Stimulated activated effector memory CD8-positive, alpha-beta T cell treated with anti-CD3 and anti-CD28 coated beads, Interleukin-12 subunit alpha, Interleukin-12 subunit beta, amount 100 ng/mL, for 72 hours (primary cell): Measurements from ENCODE around the gene METTL21C.

ENCODE experiments used
- ATAC-seq: fragments of 150-1000 bp; cut with Tn5 transposase; 2 replicates; pipeline ENCODE4 v1.10.0; 2021
- DNase-seq, 2 donors: peaks; one replicate each; pipeline ENCODE4 v3.0.0; 2021 to 2022; ENCODE audit warnings: low spot score in 2 of 2
- H3K27ac Mint-ChIP-seq: one replicate; pipeline ENCODE4 v1.8.0; 2022; ENCODE audit warnings: mild to moderate bottlenecking, mixed read lengths
- H3K36me3 Mint-ChIP-seq: one replicate; pipeline ENCODE4 v1.8.0; 2022; ENCODE audit warnings: mild to moderate bottlenecking, mixed read lengths
- H3K4me1 Mint-ChIP-seq: one replicate; pipeline ENCODE4 v1.8.0; 2022; ENCODE audit warnings: mixed read lengths
- H3K4me3 Mint-ChIP-seq: one replicate; pipeline ENCODE4 v1.8.0; 2022; ENCODE audit warnings: mild to moderate bottlenecking, mixed read lengths
- H3K9me3 Mint-ChIP-seq: one replicate; pipeline ENCODE4 v1.8.0; 2022; ENCODE audit warnings: mixed read lengths

Gene METTL21C

DNA sequence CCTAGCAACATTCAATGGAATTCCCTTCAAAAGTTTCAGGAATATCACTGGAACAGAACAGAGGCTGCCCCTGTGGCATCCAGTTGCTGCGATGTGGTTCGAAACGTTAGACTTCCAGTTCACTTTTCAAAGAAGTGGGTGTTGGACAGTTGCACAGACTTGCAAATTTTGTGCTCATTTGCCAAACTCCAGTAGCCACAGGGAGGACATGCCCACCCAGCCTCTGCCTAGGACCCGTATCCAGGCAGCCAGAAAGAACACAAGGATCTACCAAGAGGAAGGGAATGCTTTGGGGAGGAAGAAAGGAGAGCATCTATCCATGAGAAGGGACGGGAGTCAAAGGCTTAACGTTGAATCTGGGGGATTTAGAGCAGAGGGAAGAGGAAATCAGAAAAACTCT lies at the start of gene METTL21C:
TSS of gene METTL21C (minus strand) at position 108 of the 400 bp plus-strand sequence. CDS start 546 bp downstream, outside the sequence.
- H3K4me3 Mint-ChIP-seq = no peak within 1 kb of the TSS
- H3K27ac Mint-ChIP-seq = no peak within 1 kb of the TSS
- no peak for ATAC-seq
- H3K36me3 Mint-ChIP-seq = no peaks in the 10 kb centered on the region
- H3K9me3 Mint-ChIP-seq = peaks cover 4% of the 10 kb centered on the region
- H3K4me1 Mint-ChIP-seq = no peaks in the 10 kb centered on the region
- no peak for DNase-seq

DNA sequence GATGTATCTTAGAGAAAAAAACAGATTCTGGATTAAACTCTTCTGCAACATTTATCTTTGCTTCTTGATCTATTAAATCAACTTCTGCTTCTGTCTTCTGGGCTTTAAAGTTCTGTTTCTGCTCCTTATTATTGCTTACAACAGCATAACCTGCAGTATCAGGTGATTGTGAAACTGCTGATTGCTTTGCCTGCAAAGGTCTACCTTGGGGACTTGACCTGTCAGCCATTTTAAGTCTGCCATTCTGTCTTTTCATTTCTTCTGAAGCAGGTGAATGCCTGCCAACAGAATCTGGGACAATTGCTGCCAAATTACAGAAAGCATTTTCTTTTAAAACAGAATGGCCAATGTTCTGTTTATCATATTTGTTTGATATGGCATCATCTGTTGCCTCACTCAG lies 47.7 kb upstream of the METTL21C start:
- H3K9me3 Mint-ChIP-seq = peaks cover 2% of the 10 kb centered on the region
- no peaks in the 10 kb centered on the region for H3K4me1 Mint-ChIP-seq
- H3K4me3 Mint-ChIP-seq = no peak overlapping the region
- H3K36me3 Mint-ChIP-seq = no peaks in the 10 kb centered on the region
- no peak overlapping the region for H3K27ac Mint-ChIP-seq
- no peak for ATAC-seq
- DNase-seq = no peak

DNA sequence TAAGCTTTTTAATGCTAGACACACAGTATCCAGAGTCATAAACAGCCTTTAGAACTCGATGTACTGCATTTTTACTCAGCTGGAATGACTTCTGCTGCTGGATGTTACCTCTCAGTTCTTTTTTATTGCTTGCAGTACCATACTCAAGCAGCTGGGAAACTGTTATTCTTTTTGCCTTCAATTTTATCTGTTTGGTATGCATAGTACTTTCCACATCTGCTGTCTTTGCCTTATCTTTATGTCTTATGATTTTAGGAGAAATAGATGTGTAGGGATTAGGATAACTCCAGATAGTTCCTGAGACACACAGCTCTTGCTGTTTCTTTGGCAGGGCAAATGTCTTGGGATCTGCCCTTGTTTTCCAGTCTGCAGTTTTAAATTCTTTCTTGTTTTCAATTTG lies 47.3 kb upstream of the METTL21C start:
- DNase-seq (no peak), ATAC-seq (no peak)
- no peaks in the 10 kb centered on the region for H3K4me1 Mint-ChIP-seq
- H3K9me3 Mint-ChIP-seq = peaks cover 2% of the 10 kb centered on the region
- no peak overlapping the region for H3K27ac Mint-ChIP-seq
- H3K36me3 Mint-ChIP-seq = no peaks in the 10 kb centered on the region
- H3K4me3 Mint-ChIP-seq = no peak overlapping the region

GRCh38 chr13:102729560-102730270 lies 34.9 kb upstream of the METTL21C start:
- H3K9me3 Mint-ChIP-seq = no peaks in the 10 kb centered on the region
- no peaks in the 10 kb centered on the region for H3K4me1 Mint-ChIP-seq
- DNase-seq = no peak
- H3K27ac Mint-ChIP-seq = no peak overlapping the region
- H3K4me3 Mint-ChIP-seq = no peak overlapping the region
- no peaks in the 10 kb centered on the region for H3K36me3 Mint-ChIP-seq
- peak; percentile 52 for ATAC-seq

DNA sequence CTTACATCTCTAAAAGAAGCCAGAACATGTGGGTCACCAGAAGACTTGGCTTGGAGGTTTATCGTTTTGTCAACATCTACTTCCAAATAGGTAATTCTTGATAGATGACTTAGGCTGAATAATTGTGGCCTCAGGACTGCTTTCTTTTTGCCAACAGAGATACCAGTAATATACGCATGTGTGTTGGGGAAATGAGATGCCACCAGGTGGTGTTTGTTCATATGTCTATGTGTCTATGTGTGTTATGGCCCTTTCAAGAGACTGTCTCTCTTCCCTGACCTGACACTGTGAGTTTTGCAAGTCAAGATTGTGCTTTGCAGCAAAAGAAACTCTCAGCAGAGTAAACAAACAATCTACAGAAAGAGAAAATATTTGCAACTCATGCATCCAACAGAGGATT lies 31.6 kb upstream of the METTL21C start:
- ATAC-seq (no peak), DNase-seq (no peak)
- Mint-ChIP-seq H3K36me3 (no peaks in the 10 kb centered on the region), H3K9me3 (no peaks in the 10 kb centered on the region), H3K4me3 (no peak overlapping the region), H3K27ac (no peak overlapping the region), H3K4me1 (no peaks in the 10 kb centered on the region)

GRCh38 chr13:102724923-102725322 lies 30.1 kb upstream of the METTL21C start:
- no peak overlapping the region for H3K4me3 Mint-ChIP-seq
- ATAC-seq = no peak
- no peak for DNase-seq
- no peaks in the 10 kb centered on the region for H3K9me3 Mint-ChIP-seq
- H3K36me3 Mint-ChIP-seq = no peaks in the 10 kb centered on the region
- no peaks in the 10 kb centered on the region for H3K4me1 Mint-ChIP-seq
- H3K27ac Mint-ChIP-seq = no peak overlapping the region

DNA sequence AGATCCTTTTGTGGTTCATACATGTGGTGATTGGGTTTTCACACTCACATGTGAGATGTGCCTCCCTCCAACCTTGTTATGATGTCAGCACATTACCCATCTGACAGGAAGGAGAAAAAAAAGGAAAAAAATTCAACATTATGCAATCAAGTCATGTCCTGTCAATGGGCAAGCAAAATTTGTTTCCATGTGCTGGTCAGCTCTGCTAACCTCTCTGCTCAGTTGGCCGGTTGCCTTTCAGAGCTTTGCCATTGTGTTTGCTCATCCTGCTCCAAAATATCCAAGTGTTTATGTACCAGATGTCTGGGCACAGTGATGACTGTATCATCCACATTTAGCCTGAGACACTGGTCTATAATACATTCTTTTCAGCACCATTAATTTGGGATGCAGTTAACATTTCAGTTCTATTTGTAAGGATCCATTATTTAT lies 27.0 kb upstream of the METTL21C start:
- H3K4me1 Mint-ChIP-seq = no peaks in the 10 kb centered on the region
- H3K4me3 Mint-ChIP-seq = no peak overlapping the region
- H3K36me3 Mint-ChIP-seq = no peaks in the 10 kb centered on the region
- H3K27ac Mint-ChIP-seq = no peak overlapping the region
- H3K9me3 Mint-ChIP-seq = no peaks in the 10 kb centered on the region
- DNase-seq (no peak), ATAC-seq (peak; percentile 60)

DNA sequence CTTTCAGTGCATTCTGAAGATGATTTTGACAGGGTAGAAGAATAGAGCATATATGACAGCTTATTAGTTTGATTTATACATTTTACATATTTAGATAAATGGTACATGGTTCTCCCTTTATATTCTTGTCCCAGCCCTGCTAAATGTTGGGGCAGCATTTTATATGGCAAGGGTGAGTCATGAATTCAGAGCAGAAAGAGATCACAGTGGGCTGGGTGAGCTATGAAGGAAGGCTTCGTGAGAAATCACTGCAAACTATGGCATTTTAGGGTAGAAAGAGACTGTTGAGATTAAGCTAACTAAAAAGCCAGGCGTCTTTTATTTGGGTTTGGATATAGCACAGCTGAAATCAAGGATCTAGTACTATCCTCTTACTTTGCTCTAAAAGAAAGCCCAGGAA lies 23.9 kb upstream of the METTL21C start:
- no peak for DNase-seq
- Mint-ChIP-seq H3K27ac (no peak overlapping the region), H3K9me3 (no peaks in the 10 kb centered on the region), H3K4me1 (no peaks in the 10 kb centered on the region), H3K4me3 (no peak overlapping the region), H3K36me3 (no peaks in the 10 kb centered on the region)
- ATAC-seq = no peak

- no peak for ATAC-seq
- DNase-seq = no peak
- H3K4me3 Mint-ChIP-seq = no peak overlapping the region
- no peaks in the 10 kb centered on the region for H3K36me3 Mint-ChIP-seq
- no peaks in the 10 kb centered on the region for H3K9me3 Mint-ChIP-seq
- no peaks in the 10 kb centered on the region for H3K4me1 Mint-ChIP-seq
- no peak overlapping the region for H3K27ac Mint-ChIP-seq
These were observed 20.6 kb upstream of the METTL21C start for GRCh38 chr13:102715447-102715846.

GRCh38 chr13:102710261-102710679 lies 15.4 kb upstream of the METTL21C start:
- no peaks in the 10 kb centered on the region for H3K4me1 Mint-ChIP-seq
- H3K27ac Mint-ChIP-seq = no peak overlapping the region
- H3K36me3 Mint-ChIP-seq = no peaks in the 10 kb centered on the region
- H3K4me3 Mint-ChIP-seq = no peak overlapping the region
- ATAC-seq = no peak
- DNase-seq = no peak
- H3K9me3 Mint-ChIP-seq = no peaks in the 10 kb centered on the region

- Mint-ChIP-seq H3K4me3 (no peak overlapping the region), H3K4me1 (no peaks in the 10 kb centered on the region), H3K9me3 (no peaks in the 10 kb centered on the region), H3K36me3 (no peaks in the 10 kb centered on the region), H3K27ac (no peak overlapping the region)
- DNase-seq (no peak), ATAC-seq (no peak)
These were observed 14.7 kb upstream of the METTL21C start for GRCh38 chr13:102709536-102709935.

DNA sequence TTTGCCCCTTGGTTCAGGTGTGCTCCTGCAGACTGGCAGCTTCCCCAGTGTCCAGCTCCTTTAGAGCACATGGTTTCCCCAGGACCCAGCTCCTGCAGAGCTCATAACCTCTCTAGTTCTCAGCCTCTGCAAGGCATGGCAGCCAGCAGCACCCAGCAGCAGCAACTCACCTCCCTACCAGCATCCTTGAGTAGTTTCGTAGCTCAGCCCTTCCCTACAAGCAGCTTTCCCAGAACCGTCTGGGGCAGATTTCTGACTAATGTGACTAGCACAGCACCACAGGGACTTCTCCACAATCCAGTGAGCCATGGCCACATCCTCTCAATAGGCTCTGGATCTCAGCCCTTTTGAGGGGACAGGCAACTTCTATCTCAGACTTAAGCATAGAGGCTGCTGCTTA lies 14.1 kb upstream of the METTL21C start:
- ATAC-seq = no peak
- DNase-seq = no peak
- H3K27ac Mint-ChIP-seq = no peak overlapping the region
- H3K4me1 Mint-ChIP-seq = no peaks in the 10 kb centered on the region
- H3K9me3 Mint-ChIP-seq = no peaks in the 10 kb centered on the region
- H3K4me3 Mint-ChIP-seq = no peak overlapping the region
- no peaks in the 10 kb centered on the region for H3K36me3 Mint-ChIP-seq

DNA sequence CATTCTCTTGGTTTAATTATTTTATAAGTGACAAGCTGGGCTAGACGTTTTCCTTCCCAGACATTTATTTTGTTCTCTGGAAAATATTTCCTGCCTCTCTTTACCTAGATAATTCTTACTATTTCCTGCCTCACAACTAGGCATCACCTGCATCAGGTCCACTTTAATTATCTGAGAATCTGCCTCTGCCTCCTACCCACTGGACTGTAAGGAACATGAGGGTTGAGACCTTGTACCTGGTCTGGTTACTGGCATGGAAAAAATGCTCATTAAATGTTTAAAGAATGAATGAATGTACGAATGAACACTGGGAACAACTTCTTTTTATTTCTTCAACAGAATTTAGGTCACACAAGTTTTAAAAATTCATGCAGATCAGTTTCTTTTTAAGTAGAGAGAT lies 13.4 kb upstream of the METTL21C start:
- ATAC-seq = no peak
- Mint-ChIP-seq H3K27ac (no peak overlapping the region), H3K4me3 (no peak overlapping the region), H3K36me3 (no peaks in the 10 kb centered on the region), H3K4me1 (no peaks in the 10 kb centered on the region), H3K9me3 (no peaks in the 10 kb centered on the region)
- no peak for DNase-seq

DNA sequence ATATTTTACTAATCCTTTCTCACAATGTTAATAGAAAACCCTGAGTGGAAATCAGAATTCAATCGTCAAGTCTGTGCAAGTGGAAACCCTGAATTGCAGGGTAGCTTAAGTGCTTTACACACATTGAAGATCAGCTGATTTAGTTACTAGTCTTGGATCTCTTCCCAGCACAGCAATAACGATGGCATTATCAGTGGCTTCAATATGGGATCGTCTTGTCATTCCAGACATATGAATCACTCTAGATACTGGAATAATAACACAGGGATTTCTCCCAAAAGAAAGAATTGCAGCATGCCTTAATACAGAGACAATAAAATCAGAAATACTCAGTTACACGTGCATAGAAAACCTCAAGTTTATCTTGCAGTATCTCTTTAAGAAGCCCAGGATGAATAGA lies 12.6 kb upstream of the METTL21C start:
- Mint-ChIP-seq H3K36me3 (no peaks in the 10 kb centered on the region), H3K4me1 (no peaks in the 10 kb centered on the region), H3K9me3 (no peaks in the 10 kb centered on the region), H3K27ac (no peak overlapping the region), H3K4me3 (no peak overlapping the region)
- no peak for DNase-seq
- ATAC-seq = no peak

GRCh38 chr13:102704238-102705058 lies 9.6 kb upstream of the METTL21C start:
- Mint-ChIP-seq H3K4me3 (no peak overlapping the region), H3K4me1 (no peaks in the 10 kb centered on the region), H3K9me3 (no peaks in the 10 kb centered on the region), H3K27ac (no peak overlapping the region), H3K36me3 (no peaks in the 10 kb centered on the region)
- DNase-seq (no peak), ATAC-seq (no peak)

- DNase-seq = no peak
- Mint-ChIP-seq H3K4me3 (no peak overlapping the region), H3K36me3 (no peaks in the 10 kb centered on the region), H3K4me1 (no peaks in the 10 kb centered on the region), H3K9me3 (peaks cover under 1% of the 10 kb centered on the region), H3K27ac (no peak overlapping the region)
- ATAC-seq = no peak
These were observed 8.8 kb upstream of the METTL21C start for GRCh38 chr13:102703726-102704035.
